Mononuclear cell (primary cell): ENCODE data around the gene DAB1. TPM values are rescaled to one million over a fixed set of nuclear protein-coding genes. Genes with fewer than 3 reads are reported as not detected.
"Not testable (repeated sequence)": the region's sequence is repeated elsewhere in the genome, so short reads cannot be mapped to it uniquely, and the experiment has no call there.

Experiments used
- H3K27me3 ChIP-seq: 2 replicates; pipeline ENCODE4 v1.6.0; 2011; ENCODE audit warnings: low read length, control low read depth; ENCODE audit not compliant: insufficient read depth
- H3K4me1 ChIP-seq: 2 replicates; pipeline ENCODE4 v1.5.1; 2011; ENCODE audit warnings: mild to moderate bottlenecking, low read length, control low read depth; ENCODE audit not compliant: insufficient read depth
- H3K4me3 ChIP-seq: 2 replicates; pipeline ENCODE4 v1.5.1; 2011; ENCODE audit warnings: mild to moderate bottlenecking, low read length, moderate library complexity
- H3K9me3 ChIP-seq: 2 replicates; pipeline ENCODE4 v1.5.1; 2011; ENCODE audit warnings: low read depth, mild to moderate bottlenecking, control low read depth, low read length
- total RNA-seq: library from RNA; depleted of rRNA; stranded (reverse); fragments of >200 nt; gene quantifications from one replicate; pipeline ENCODE4 v1.2.3, GENCODE V29; 2012

Gene DAB1
- total RNA-seq, 1 donor, result 0.42 TPM

GRCh38 chr1:57094749-57095148 lies 329.1 kb downstream of the DAB1 start:
- Histone ChIP-seq H3K27me3 (no peaks in the 10 kb centered on the region), H3K4me1 (no peaks in the 10 kb centered on the region), H3K4me3 (no peak overlapping the region), H3K9me3 (no peaks in the 10 kb centered on the region)

DNA sequence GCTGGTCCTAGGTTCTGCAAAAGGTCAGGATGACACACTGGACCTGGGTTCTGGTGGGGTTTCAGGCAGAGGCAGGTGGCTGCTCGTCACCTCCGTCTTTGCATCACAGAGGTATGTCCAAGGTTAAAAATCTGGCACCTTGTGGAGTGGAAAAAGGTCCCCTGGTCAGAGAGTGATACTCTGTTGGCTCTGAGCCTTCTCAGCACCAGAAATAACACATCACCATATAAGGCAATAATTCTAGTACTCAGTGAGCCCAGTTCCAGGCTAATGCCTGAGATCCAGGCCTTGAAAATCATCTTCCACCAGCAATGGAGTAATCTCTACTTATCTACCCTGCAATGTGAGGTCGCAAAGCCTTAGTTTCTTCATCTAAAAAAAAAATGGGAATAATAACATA lies 330.7 kb downstream of the DAB1 start:
- no peaks in the 10 kb centered on the region for H3K27me3 ChIP-seq
- H3K4me1 ChIP-seq, result no peaks in the 10 kb centered on the region
- no peak overlapping the region for H3K4me3 ChIP-seq
- no peaks in the 10 kb centered on the region for H3K9me3 ChIP-seq

DNA sequence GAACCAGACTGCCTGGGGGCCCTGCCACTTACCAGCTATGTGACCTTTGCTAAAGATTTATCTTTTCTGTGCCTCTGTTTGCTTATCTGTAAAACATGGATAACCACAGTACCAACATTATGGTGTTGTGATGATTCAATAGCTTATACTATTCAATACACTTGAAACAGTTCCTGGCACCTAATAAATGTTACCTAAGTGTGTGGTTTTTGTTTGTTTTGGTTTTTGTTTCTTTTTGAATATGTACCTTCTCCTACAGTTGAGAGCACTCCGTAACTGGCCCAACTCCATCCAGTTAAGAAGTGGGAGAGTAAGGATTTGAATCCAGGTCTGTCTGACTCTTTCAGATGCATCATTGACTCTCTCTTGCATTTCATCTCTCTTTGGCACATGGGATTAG lies 332.2 kb downstream of the DAB1 start:
- Histone ChIP-seq H3K27me3 (no peaks in the 10 kb centered on the region), H3K4me3 (no peak overlapping the region)

GRCh38 chr1:57089855-57090254 lies 334.0 kb downstream of the DAB1 start:
- H3K9me3 ChIP-seq, result no peaks in the 10 kb centered on the region
- no peaks in the 10 kb centered on the region for H3K4me1 ChIP-seq
- H3K4me3 ChIP-seq, result no peak overlapping the region
- H3K27me3 ChIP-seq, result no peaks in the 10 kb centered on the region

More for the DNA sequence above, 332.2 kb downstream of the DAB1 start:
- no peaks in the 10 kb centered on the region for H3K9me3 ChIP-seq
- no peaks in the 10 kb centered on the region for H3K4me1 ChIP-seq

DNA sequence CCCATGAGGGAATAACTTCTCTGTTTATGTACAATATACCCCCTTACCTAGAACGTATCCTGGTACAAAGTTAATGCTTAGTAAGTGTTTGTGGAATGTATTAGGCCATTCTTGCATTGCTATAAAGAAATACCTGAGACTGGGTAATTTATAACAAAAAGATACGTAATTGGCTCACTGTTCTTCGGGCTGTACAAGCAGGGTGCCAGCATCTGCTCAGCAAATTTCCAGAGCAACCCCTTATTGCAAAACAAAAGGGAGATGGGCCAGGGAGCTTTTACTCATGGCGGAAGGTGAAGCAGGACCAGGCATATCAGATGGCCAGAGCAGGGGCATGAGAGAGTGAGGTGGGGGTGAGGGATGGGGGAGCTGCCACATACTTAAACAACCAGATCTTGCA lies 334.6 kb downstream of the DAB1 start:
- Histone ChIP-seq H3K4me3 (no peak overlapping the region), H3K4me1 (no peaks in the 10 kb centered on the region), H3K9me3 (no peaks in the 10 kb centered on the region), H3K27me3 (no peaks in the 10 kb centered on the region)

DNA sequence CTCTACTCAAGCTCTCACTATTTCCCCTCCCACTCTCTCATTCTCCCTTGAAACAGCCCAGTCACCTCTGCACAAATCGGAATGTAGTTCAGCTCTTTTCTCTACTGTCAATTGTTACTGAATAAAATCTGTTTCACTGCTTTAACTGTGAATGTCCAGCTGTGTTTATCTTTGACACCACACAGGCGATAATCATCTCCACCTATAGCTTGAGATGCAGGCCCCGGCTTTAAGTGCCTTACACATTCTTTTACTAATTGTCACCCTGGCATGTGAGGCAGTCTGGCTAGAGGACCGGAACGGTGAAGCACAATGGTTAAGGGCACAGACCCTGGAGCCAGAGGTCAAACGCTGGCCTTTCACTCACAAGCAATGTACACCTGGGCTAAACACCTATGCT lies 335.2 kb downstream of the DAB1 start:
- Histone ChIP-seq H3K9me3 (no peaks in the 10 kb centered on the region), H3K27me3 (no peaks in the 10 kb centered on the region), H3K4me3 (no peak overlapping the region), H3K4me1 (no peaks in the 10 kb centered on the region)

- H3K4me3 ChIP-seq, H3K4me1 ChIP-seq, H3K27me3 ChIP-seq, H3K9me3 ChIP-seq: not testable (repeated sequence)
Observed at GRCh38 chr1:57087660-57088059, 336.2 kb downstream of the DAB1 start.

DNA sequence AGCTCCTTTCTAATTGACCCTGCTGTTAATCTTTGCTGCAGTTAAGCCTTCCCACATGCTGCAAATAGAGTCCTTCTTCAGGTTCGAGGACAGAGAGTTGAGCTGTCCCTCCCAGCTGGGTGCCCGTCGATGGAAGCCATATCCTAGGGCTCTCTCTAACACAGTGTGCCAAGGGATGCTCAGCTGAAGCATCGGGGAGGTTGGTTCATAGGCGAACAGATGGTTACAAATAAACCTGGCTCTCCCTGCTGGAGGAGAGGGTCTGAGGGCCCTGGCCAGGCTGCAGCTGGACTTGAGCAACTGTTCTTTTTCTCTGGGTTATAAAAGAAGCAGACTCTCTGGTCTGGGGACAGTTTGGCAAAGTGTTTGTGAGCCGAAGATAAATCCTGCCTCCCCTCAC lies 337.7 kb downstream of the DAB1 start:
- no peaks in the 10 kb centered on the region for H3K27me3 ChIP-seq
- no peaks in the 10 kb centered on the region for H3K9me3 ChIP-seq
- no peak overlapping the region for H3K4me3 ChIP-seq
- H3K4me1 ChIP-seq, result no peaks in the 10 kb centered on the region

- Histone ChIP-seq H3K9me3 (no peaks in the 10 kb centered on the region), H3K4me3 (no peak overlapping the region), H3K27me3 (no peaks in the 10 kb centered on the region), H3K4me1 (no peaks in the 10 kb centered on the region)
Observed at GRCh38 chr1:57084701-57085100, 339.2 kb downstream of the DAB1 start.

DNA sequence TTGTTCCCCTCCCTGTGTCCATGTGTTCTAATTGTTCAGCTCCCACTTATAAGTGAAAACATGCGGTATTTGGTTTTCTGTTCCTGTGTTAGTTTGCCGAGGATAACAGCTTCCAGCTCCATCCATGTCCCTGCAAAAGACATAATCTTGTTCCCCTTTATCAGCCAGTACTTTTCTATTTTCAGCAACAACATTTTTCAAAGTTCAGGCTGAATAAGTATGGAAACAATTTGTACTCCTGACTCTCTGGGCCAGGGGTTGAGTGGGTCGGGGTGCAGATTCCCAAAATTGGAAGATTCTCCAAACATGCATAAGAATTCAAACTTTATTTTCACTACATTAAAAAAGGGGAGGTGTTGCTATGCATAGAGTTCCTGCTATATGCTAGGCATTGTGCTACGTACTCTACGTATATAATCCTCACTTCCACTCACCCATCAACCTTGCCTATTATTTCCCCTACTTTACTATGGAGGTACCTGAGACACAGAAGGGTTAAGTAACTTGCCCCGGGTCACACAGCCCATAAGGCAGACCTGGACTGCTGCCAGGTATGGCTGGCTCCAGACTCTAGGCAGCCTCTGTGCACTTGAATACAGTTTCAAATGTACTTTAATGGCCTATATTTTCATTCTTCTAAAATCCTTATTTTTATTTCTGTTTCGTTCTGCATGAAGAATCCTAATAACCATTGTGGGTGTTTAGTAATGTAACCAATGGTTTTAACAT lies 341.0 kb downstream of the DAB1 start:
- no peaks in the 10 kb centered on the region for H3K4me1 ChIP-seq
- no peaks in the 10 kb centered on the region for H3K9me3 ChIP-seq
- no peak overlapping the region for H3K4me3 ChIP-seq
- no peaks in the 10 kb centered on the region for H3K27me3 ChIP-seq

- no peaks in the 10 kb centered on the region for H3K9me3 ChIP-seq
- H3K27me3 ChIP-seq, result no peaks in the 10 kb centered on the region
- H3K4me3 ChIP-seq, result no peak overlapping the region
- H3K4me1 ChIP-seq, result no peaks in the 10 kb centered on the region
Observed at GRCh38 chr1:57079454-57080157, 344.3 kb downstream of the DAB1 start.

- Histone ChIP-seq H3K4me3 (no peak overlapping the region), H3K27me3 (no peaks in the 10 kb centered on the region), H3K4me1 (no peaks in the 10 kb centered on the region), H3K9me3 (no peaks in the 10 kb centered on the region)
Observed at GRCh38 chr1:57072401-57073110, 351.3 kb downstream of the DAB1 start.

- H3K9me3 ChIP-seq, result no peaks in the 10 kb centered on the region
- no peaks in the 10 kb centered on the region for H3K4me1 ChIP-seq
- H3K27me3 ChIP-seq, result no peaks in the 10 kb centered on the region
- no peak overlapping the region for H3K4me3 ChIP-seq
Observed at GRCh38 chr1:57067863-57068262, 356.0 kb downstream of the DAB1 start.

- Histone ChIP-seq H3K9me3 (no peaks in the 10 kb centered on the region), H3K27me3 (no peaks in the 10 kb centered on the region), H3K4me1 (no peaks in the 10 kb centered on the region), H3K4me3 (no peak overlapping the region)
Observed at GRCh38 chr1:57066980-57067610, 356.8 kb downstream of the DAB1 start.

GRCh38 chr1:57065442-57065841 lies 358.4 kb downstream of the DAB1 start:
- no peak overlapping the region for H3K4me3 ChIP-seq
- H3K9me3 ChIP-seq, result no peaks in the 10 kb centered on the region
- H3K4me1 ChIP-seq, result no peaks in the 10 kb centered on the region
- H3K27me3 ChIP-seq, result no peaks in the 10 kb centered on the region
